Mesothelial cell of epicardium (in vitro differentiated cells): ENCODE results near the gene TMEM156. TPM values are rescaled to one million over a fixed set of nuclear protein-coding genes. Genes with fewer than 3 reads are reported as not detected.

Source experiments
- DNase-seq, 2 experiments: peaks; one replicate each; pipeline ENCODE4 v3.0.0; 2021; ENCODE audit warnings: low spot score in 2 of 2; ENCODE audit not compliant: unreplicated experiment in 2 of 2
- H3K27ac Mint-ChIP-seq: 2 replicates; pipeline ENCODE4 v1.8.0; 2021; ENCODE audit warnings: mixed read lengths
- H3K27me3 Mint-ChIP-seq: 2 replicates; pipeline ENCODE4 v1.8.0; 2021; ENCODE audit warnings: low read depth, mixed read lengths
- H3K36me3 Mint-ChIP-seq: 2 replicates; pipeline ENCODE4 v1.8.0; 2021; ENCODE audit warnings: mixed read lengths
- H3K4me1 Mint-ChIP-seq: 2 replicates; pipeline ENCODE4 v1.8.0; 2021; ENCODE audit warnings: mixed read lengths
- H3K4me3 Mint-ChIP-seq: 2 replicates; pipeline ENCODE4 v1.8.0; 2021; ENCODE audit warnings: mild to moderate bottlenecking, moderate library complexity, mixed read lengths
- H3K9me3 Mint-ChIP-seq: 2 replicates; pipeline ENCODE4 v1.8.0; 2021; ENCODE audit warnings: mixed read lengths
- total RNA-seq: library from RNA; stranded (reverse); gene quantifications from 3 replicates; pipeline ENCODE4 v1.2.1, GENCODE V29; 2021
- TF ChIP-seq, protein P1 (sequence below): fragments of 200-600 bp; sonication (generic); IDR thresholded peaks from one replicate; pipeline ENCODE4 v1.5.0; 2021; ENCODE audit warnings: antibody characterized with exemption; ENCODE audit not compliant: unreplicated experiment

The TMEM156 gene
- total RNA-seq, 1 donor from 2014 or later, result not detected

DNA sequence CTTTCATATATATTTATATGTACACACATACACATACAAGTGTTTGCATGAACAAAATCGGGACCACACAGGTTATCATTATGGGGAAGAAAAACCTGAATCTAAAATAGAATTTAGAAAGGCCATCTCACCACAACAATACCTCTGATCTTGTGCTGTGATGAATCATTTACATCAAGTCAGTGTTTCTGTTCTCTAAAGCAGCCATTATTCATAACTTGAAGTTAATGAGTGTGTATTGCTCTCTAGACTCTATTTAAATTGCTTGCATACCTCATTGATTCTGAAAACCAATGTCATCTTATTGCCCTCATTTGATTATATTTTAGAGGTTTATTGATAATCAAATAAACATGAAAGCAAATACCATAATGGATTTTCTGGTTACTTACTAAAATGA is 93.0 kb downstream of the TMEM156 start:
- TF ChIP-seq, protein P1, sequence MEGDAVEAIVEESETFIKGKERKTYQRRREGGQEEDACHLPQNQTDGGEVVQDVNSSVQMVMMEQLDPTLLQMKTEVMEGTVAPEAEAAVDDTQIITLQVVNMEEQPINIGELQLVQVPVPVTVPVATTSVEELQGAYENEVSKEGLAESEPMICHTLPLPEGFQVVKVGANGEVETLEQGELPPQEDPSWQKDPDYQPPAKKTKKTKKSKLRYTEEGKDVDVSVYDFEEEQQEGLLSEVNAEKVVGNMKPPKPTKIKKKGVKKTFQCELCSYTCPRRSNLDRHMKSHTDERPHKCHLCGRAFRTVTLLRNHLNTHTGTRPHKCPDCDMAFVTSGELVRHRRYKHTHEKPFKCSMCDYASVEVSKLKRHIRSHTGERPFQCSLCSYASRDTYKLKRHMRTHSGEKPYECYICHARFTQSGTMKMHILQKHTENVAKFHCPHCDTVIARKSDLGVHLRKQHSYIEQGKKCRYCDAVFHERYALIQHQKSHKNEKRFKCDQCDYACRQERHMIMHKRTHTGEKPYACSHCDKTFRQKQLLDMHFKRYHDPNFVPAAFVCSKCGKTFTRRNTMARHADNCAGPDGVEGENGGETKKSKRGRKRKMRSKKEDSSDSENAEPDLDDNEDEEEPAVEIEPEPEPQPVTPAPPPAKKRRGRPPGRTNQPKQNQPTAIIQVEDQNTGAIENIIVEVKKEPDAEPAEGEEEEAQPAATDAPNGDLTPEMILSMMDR, result no peak
- H3K36me3 Mint-ChIP-seq, result peaks cover 45% of the 10 kb centered on the region
- no peaks in the 10 kb centered on the region for H3K27me3 Mint-ChIP-seq

DNA sequence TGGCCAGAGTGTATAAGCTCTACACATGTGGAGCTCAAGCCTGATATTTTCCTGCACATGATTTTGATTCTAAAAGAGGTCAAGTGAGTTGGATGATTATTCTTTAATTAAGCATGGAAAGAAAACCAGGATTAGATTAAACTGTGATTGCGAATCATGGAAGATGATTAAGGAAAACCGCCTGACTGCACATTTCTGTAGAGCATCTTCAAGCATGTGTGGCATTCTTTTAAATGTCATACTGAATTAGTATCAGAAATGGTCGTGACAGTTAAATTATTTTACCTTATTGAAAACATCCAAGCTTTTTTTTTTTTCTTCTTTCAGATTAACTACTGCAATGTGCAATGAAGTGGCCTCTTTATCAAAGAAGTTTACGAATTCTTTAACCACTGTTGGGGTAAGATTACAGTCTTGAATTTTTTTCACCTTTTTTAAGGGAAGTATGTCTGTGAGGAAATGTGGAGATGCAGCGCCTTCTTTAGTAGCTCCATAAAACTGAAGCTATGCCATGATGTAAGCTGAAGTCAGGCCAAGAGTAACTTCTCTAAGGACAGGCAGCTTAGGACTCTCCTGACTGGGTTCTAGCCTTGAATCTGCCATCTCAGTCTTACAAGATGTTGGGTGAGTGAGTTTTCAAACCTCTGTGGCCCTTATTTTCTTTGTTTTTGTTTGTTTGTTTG is 96.7 kb downstream of the TMEM156 start:
- peaks cover 45% of the 10 kb centered on the region for H3K36me3 Mint-ChIP-seq

More for the DNA sequence above, 93.0 kb downstream of the TMEM156 start:
- no peaks in the 10 kb centered on the region for H3K4me1 Mint-ChIP-seq
- H3K9me3 Mint-ChIP-seq, result no peaks in the 10 kb centered on the region
- H3K4me3 Mint-ChIP-seq, result no peak overlapping the region
- no peak for DNase-seq
- no peak overlapping the region for H3K27ac Mint-ChIP-seq

DNA sequence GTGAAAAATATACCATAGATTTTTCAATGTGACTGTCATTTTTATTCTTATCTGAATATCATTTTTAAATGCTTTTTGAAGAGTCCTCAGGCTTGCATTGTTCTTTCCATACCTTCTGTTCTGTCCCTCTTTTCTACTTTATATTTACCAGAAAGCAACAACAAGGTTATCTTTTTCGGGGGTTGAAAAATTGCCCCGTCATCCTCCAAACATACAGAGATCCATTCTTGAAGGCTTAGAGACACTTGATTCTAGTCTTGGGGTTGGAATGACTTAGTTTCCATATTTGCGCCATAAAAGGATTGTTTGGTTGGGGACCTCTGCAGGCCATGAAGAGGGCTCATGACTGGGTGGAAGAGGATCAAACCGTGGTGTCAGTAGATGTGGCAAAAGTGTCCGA is 101.1 kb downstream of the TMEM156 start:
- H3K27me3 Mint-ChIP-seq, result no peaks in the 10 kb centered on the region
- no peaks in the 10 kb centered on the region for H3K4me1 Mint-ChIP-seq
- peaks cover 35% of the 10 kb centered on the region for H3K36me3 Mint-ChIP-seq
- H3K9me3 Mint-ChIP-seq, result no peaks in the 10 kb centered on the region
- TF ChIP-seq, protein P1, result no peak
- H3K27ac Mint-ChIP-seq, result no peak overlapping the region
- H3K4me3 Mint-ChIP-seq, result no peak overlapping the region
- no peak for DNase-seq

More for the DNA sequence above, 96.7 kb downstream of the TMEM156 start:
- H3K4me3 Mint-ChIP-seq, result no peak overlapping the region
- no peak overlapping the region for H3K27ac Mint-ChIP-seq
- H3K9me3 Mint-ChIP-seq, result no peaks in the 10 kb centered on the region
- TF ChIP-seq, protein P1, result no peak
- DNase-seq, result no peak
- H3K27me3 Mint-ChIP-seq, result no peaks in the 10 kb centered on the region
- H3K4me1 Mint-ChIP-seq, result no peaks in the 10 kb centered on the region

DNA sequence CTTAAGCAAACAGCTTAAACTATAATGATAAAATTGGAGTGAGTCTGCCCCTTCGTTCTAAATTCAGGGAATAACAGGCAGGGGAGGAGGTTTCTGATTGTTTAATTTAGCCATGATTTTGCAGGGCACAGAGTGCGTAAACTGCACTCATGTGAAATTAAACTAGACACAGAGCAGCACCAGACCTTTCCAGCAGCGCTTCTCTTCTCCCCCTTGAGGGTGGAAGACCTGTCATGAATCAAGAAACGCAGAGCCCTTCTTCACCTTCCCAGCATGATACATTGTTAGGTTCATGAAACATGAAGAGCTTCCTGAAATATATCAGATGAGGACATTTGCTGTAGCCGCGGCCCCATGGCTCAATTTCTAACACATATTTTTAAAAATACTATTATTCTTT is 101.5 kb downstream of the TMEM156 start:
- H3K36me3 Mint-ChIP-seq, result peaks cover 37% of the 10 kb centered on the region
- H3K4me1 Mint-ChIP-seq, result no peaks in the 10 kb centered on the region
- H3K9me3 Mint-ChIP-seq, result no peaks in the 10 kb centered on the region
- TF ChIP-seq, protein P1, result no peak
- H3K27ac Mint-ChIP-seq, result no peak overlapping the region
- no peak overlapping the region for H3K4me3 Mint-ChIP-seq
- H3K27me3 Mint-ChIP-seq, result no peaks in the 10 kb centered on the region
- no peak for DNase-seq

DNA sequence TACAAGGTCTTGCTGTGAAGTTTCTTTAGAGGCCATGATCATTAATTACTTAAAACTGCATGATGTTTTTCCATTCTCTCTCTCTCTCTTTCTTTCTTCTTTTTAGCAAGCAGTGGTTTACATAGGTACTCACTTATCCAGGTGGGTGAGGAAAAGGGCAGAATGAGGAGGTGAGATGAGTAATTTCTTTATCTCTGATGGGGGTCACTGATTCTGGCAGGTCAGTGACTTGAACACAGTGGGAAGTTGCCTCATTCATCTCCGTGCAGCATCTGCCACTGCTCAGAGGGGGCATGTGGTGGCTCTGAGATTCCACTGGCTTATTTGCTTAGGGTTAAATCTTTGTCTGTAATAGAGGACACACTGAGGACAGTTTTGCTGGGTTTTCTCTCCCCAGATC is 102.0 kb downstream of the TMEM156 start:
- no peaks in the 10 kb centered on the region for H3K27me3 Mint-ChIP-seq
- H3K27ac Mint-ChIP-seq, result no peak overlapping the region
- no peak for DNase-seq
- peaks cover 32% of the 10 kb centered on the region for H3K36me3 Mint-ChIP-seq
- H3K4me3 Mint-ChIP-seq, result no peak overlapping the region
- TF ChIP-seq, protein P1, result no peak
- no peaks in the 10 kb centered on the region for H3K9me3 Mint-ChIP-seq
- H3K4me1 Mint-ChIP-seq, result no peaks in the 10 kb centered on the region
